NCI-H146 (cell line): ENCODE results near the gene USP16.

Experiments used
- DNase-seq: peaks from one replicate; lab custom pipeline; 2025; lab: John Stamatoyannopoulos, UW

The USP16 gene

DNA sequence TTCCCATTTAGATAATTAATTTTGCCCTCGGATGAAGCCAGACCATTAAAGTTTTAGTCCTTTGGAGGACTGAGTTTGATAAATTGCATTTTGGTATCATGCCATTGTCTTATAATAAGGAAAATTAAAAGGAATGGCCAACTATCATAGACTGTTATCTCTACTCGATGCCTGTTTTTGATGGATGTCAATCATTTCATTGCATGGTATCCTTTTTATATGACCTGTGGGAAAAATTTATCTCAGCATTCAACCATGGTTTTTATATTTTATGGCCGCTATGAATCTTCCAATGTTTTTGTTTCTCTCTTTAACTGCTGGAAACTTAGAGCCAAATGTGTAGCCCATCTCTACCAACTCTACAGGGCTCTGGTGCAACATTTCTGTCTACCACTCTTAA is 58.8 kb downstream of the USP16 start:
- no peak for DNase-seq

- no peak for DNase-seq
These were observed 59.9 kb downstream of the USP16 start for GRCh38 chr21:29084372-29084771.

DNA sequence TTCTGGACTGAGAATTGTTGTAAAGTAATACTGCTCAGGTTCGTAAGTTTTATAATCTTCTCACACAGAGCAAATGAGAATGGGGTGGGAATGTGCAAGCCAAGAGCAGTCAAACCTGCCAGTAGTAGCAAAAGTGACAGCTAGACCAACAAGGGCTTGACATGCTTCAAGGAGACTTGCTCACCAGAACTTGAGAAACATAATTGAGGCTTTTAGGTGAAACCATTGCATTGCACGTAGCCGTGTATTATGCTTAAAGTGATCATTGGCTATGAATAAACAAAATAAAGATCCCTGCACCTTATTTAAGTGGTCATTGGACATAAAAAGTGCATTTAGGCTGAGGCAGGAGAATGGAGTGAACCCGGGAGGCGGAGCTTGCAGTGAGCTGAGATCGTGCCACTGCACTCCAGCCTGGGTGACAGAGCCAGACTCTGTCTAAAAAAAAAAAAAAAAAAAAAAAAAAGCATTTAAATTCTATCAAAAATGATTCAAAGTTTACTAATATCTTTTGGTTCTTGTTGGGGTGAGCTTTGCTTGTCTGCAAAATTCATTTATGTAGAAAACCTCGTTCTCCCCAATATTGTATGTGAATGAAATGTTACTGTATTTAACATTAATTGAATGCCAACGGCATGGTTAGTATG is 60.8 kb downstream of the USP16 start:
- DNase-seq: no peak

DNA sequence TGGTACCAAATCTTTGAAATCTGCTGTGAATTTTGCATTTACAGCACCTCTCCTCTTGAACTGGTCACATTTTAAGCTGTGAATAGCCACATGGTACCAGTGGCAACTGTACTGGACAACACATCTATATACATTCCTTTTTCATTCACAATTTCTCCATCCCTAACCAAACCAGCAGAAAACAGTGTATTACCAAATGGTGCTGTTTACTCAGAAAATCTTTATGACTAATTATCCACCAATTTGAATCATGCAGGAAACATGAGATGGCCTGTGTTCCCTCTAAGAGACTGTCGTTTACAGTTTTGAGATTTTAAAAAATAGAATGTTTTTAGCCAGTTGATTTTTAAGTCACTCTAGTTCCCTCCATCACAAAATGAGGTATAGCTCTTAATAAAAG is 66.6 kb downstream of the USP16 start:
- no peak for DNase-seq

DNA sequence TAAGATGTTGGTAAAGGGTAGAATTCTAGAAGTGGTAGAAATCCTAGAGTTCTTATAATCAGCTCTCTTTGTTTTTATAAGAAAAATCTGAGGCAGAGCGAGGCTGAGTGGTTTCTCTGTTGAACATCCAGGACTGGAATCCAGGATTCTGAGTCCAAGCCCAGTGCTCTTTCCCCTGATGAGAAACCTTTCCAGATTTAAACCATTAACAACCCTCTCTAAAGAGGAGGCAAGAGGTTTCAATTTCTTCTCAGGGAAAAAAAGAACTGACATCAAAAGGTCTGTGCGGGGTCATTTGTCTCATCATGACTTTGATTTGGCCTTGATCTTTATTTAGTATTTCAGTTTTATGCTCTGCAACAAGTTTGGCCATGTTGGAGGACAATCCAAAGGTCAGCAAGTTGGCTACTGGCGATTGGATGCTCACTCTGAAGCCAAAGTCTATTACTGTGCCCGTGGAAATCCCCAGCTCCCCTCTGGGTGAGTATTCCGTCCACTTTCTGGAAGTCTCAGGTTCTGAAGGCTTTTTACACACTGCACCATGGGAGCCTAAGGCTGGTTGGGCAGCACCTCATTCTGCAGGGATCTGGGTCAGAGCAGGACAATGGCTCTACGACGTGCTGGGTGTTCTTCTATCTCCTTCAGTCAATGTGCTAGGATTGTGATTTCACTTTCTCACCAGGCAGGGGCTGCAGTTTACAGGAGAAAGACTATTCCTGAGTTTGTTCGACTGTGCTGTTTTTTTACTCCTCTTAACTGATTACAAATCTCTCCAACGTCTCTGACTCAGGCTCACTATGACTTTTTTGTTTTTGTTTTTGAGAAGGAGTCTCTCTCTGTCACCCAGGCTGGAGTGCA is 67.9 kb downstream of the USP16 start:
- DNase-seq: no peak

DNA sequence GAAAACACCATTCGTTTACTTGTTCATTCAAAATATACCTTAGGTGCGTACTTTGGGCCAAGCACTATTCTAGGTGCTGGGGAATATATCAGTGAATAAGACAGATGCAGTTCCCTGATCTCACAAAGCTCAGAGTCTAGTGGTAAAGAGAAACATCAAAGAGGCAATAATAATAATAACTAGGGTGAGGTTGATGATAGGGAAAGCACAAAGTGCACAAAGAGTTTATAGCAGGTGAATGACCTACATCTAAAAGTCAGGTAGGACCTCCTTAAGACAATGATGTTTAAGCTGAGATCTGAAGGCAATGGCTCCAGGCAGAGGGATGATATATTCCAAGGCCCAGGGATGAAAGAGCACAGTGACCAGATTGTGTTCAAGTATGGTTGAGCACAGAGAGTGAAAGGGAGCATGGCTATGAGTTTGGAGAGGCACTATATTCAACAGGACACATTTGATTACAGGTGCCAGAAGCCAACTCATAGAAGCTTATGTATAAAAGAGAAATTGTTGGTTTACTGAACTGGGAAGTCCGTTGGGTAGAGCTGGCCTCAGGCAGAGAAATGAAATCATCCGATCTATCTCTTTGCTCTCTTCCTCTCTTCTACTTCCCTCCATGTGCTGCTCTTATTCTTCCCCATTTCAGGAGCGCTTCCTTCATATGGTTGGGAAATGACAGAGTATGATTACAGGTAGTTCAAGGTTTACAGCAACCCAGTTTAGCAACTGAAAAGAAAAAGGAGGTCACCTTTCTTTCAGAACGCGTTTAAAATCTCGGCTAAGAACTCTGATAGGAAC is 71.9 kb downstream of the USP16 start:
- no peak for DNase-seq

- no peak for DNase-seq
These were observed 73.7 kb downstream of the USP16 start for GRCh38 chr21:29098156-29098555.

DNA sequence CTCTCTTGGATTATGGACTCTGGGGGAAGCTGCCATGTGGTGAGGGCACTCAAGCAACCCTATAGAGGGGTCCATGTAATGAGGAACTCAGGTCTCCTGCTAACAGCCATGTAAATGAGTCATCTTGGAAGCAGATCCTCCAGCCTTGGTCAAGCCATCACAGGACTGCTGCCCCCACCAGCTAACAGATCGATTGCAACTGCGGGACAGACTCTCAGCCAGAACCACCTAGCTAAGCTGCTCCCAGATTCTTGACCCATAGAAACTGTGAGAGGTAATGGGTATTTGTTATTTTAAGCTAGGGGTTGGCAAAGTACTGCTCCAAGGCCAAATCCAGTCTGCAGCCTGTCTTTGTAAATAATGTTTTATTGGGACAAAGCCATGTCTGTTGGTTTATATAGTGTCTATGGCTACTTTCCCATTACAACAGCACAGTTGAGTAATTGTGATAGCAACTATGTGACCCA is 78.4 kb downstream of the USP16 start:
- DNase-seq: no peak
